ENCODE data around the gene AP3S1.

Gene AP3S1

DNA sequence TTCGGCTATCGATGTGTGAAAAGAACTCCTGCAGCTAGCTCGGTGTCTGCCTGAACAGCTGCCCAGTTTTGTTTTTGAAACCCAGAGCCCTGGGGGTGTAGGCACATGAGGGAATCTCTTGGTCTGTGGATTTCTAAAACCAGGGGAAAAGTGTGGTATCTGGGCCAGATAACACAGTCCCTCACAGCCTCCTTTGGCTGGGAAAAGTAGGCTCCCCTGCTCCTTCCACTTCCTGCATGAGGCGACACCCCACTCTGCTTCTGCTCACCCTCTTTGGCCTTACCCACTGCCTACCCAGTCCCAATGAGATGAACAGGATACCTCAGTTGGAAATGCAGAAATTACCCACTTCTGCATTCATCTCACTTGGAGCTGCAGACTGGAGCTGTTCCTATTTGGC is 15.8 kb upstream of the AP3S1 start:
- TF ChIP-seq, protein P1, sequence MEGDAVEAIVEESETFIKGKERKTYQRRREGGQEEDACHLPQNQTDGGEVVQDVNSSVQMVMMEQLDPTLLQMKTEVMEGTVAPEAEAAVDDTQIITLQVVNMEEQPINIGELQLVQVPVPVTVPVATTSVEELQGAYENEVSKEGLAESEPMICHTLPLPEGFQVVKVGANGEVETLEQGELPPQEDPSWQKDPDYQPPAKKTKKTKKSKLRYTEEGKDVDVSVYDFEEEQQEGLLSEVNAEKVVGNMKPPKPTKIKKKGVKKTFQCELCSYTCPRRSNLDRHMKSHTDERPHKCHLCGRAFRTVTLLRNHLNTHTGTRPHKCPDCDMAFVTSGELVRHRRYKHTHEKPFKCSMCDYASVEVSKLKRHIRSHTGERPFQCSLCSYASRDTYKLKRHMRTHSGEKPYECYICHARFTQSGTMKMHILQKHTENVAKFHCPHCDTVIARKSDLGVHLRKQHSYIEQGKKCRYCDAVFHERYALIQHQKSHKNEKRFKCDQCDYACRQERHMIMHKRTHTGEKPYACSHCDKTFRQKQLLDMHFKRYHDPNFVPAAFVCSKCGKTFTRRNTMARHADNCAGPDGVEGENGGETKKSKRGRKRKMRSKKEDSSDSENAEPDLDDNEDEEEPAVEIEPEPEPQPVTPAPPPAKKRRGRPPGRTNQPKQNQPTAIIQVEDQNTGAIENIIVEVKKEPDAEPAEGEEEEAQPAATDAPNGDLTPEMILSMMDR (IDR thresholded peaks at IDR 0.05): no peak
- H3K27ac ChIP-seq: no peak overlapping the region
- no peak overlapping the region for H3K4me3 ChIP-seq (ENCODE audit: low read depth in 1 of 2, low read length in 1 of 2)
- no peaks in the 10 kb centered on the region for H3K27me3 ChIP-seq
- peaks cover 10 to 11% of the 10 kb centered on the region in 2 experiments for H3K4me1 ChIP-seq (ENCODE audit: control insufficient read depth in 1 of 2, insufficient read depth in 1 of 2, low read depth in 1 of 2, low read length in 1 of 2)
- peaks cover 33% of the 10 kb centered on the region for H3K36me3 ChIP-seq
- no peaks in the 10 kb centered on the region for H3K9me3 ChIP-seq

DNA sequence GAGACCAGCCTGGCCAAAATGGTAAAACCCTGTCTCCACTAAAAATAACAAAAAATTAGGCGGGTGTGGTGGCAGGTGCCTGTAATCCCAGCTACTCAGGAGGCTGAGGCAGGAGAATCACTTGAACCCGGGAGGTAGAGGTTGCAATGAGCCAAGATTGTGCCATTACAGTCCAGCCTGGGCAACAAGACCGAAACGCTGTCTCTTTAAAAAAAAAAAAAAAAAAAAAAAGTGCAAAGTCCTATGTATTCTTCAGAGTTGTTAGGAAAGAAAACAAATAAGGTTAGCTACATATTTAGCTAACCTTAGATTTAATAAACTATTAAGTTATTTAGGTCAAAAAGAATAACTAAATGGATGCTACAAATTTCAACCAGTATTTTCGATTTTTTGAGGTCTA is 11.8 kb upstream of the AP3S1 start:
- H3K9me3 ChIP-seq: no peaks in the 10 kb centered on the region
- H3K36me3 ChIP-seq: peaks cover 67% of the 10 kb centered on the region
- no peak overlapping the region for H3K27ac ChIP-seq
- no peak overlapping the region for H3K4me3 ChIP-seq (ENCODE audit: low read depth in 1 of 2, low read length in 1 of 2)
- TF ChIP-seq, protein P1 (IDR thresholded peaks at IDR 0.05): no peak
- no peaks in the 10 kb centered on the region for H3K27me3 ChIP-seq
- H3K4me1 ChIP-seq (ENCODE audit: control insufficient read depth in 1 of 2, insufficient read depth in 1 of 2, low read depth in 1 of 2, low read length in 1 of 2): no peaks in the 10 kb centered on the region

DNA sequence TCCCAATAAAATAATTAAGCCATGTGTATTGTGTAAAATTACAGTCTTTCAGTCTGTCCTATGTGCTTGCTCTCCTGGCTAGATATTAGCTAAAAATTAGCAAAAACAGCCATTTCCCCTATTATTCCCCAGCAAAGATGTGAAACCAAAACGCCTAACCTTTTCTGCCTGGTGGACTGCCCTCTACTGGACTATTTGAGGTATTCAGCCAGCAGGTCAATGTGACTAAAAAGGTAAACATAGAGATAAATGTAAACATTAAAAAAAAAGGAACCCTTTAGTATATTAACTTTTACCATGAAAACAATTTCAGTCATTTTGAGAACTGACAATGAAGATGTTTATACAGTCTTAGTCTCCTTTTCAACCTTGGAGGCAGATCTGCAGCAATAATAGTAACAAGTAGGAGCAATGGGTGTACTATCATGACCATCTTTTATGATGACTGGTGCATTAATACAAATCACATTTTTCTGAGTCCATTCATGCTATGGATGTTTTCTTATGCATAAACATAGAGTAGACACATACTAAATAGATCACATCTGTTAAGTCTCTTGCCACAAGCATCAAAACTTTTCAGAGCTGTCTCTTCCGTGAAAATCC is 10.5 kb upstream of the AP3S1 start:
- H3K27me3 ChIP-seq: no peaks in the 10 kb centered on the region
- peak overlapping the region; percentile 26 for H3K27ac ChIP-seq
- H3K36me3 ChIP-seq: peaks cover 75% of the 10 kb centered on the region
- TF ChIP-seq, protein P1 (IDR thresholded peaks at IDR 0.05): peak; percentile 64
- H3K9me3 ChIP-seq: no peaks in the 10 kb centered on the region
- no peak overlapping the region for H3K4me3 ChIP-seq (ENCODE audit: low read depth in 1 of 2, low read length in 1 of 2)
- no peaks in the 10 kb centered on the region for H3K4me1 ChIP-seq (ENCODE audit: control insufficient read depth in 1 of 2, insufficient read depth in 1 of 2, low read depth in 1 of 2, low read length in 1 of 2)

DNA sequence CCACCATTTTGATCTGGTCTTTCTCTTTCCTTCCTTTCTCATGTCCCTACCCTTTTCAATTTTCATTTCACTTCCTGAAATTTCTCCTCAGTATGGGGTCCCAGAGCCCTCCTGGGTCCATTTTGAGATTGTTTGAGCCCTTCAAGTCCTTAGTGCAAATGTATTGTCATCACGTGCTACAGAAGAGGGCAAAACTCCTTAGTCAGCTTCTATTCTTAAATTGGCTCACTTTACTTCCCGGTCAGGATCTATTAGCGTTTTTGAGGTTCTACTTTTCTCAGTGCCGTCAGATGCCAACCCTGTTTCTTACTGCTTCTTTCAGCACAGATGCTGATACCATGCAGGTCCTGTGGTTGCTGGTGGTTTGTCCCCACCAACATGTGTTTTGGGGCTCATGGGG is 6.3 kb upstream of the AP3S1 start:
- H3K9me3 ChIP-seq: no peaks in the 10 kb centered on the region
- TF ChIP-seq, protein P1 (IDR thresholded peaks at IDR 0.05): no peak
- no peaks in the 10 kb centered on the region for H3K27me3 ChIP-seq
- H3K36me3 ChIP-seq: peaks cover 63% of the 10 kb centered on the region
- H3K27ac ChIP-seq: no peak overlapping the region
- H3K4me1 ChIP-seq (ENCODE audit: control insufficient read depth in 1 of 2, insufficient read depth in 1 of 2, low read depth in 1 of 2, low read length in 1 of 2): peaks cover 24 to 27% of the 10 kb centered on the region in 2 experiments
- no peak overlapping the region for H3K4me3 ChIP-seq (ENCODE audit: low read depth in 1 of 2, low read length in 1 of 2)

DNA sequence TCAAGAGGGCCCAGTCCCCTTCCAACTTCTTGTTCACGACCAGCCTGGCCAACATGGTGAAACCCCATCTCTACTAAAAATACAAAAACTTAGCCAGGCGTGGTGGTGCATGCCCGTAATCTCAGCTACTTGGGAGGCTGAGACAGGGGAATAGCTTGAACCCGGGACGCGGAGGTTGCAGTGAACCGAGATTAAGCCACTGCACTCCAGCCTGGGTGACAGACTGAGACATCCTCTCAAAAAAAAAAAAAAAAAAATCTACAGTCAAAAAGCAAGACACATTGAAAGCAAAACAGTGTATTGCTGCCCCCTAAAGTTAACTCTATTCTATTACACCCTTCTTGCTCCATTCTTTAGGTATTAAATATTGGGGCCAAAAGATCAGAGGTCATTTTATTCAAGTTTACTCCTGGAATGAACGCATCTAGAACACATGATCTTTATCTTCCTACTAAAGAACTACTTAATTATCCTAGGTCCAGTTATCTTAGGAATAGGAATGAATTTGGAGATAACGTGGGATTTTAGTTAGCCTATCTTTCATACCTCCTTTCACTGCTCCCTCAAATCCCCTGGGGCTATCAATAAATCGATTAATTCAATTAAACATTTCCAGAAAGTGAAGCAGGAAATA is 2.7 kb upstream of the AP3S1 start:
- H3K36me3 ChIP-seq: peaks cover 35% of the 10 kb centered on the region
- H3K4me1 ChIP-seq (ENCODE audit: control insufficient read depth in 1 of 2, insufficient read depth in 1 of 2, low read depth in 1 of 2, low read length in 1 of 2): peaks cover 46% of the 10 kb centered on the region in 2 experiments
- no peak overlapping the region for H3K4me3 ChIP-seq (ENCODE audit: low read depth in 1 of 2, low read length in 1 of 2)
- H3K27me3 ChIP-seq: no peaks in the 10 kb centered on the region
- TF ChIP-seq, protein P1 (IDR thresholded peaks at IDR 0.05): no peak
- H3K9me3 ChIP-seq: no peaks in the 10 kb centered on the region
- peak overlapping the region; percentile 38 for H3K27ac ChIP-seq
